GM19397 (cell line): ENCODE measurements around the gene USP27X.

Source experiments
- ATAC-seq: cut with Tn5 transposase; IDR thresholded peaks from one replicate; pipeline ENCODE4 v1.9.1; 2021; ENCODE audit warnings: mild to moderate bottlenecking, moderate library complexity; ENCODE audit not compliant: unreplicated experiment

USP27X gene

GRCh38 chrX:49880668-49881067 is 1.4 kb downstream of the USP27X start:
- no peak for ATAC-seq

- no peak for ATAC-seq
These were observed 5.1 kb downstream of the USP27X start for GRCh38 chrX:49884290-49884862.

- ATAC-seq: no peak
These were observed 13.3 kb downstream of the USP27X start for GRCh38 chrX:49892542-49892941.

- ATAC-seq: no peak
These were observed 17.7 kb downstream of the USP27X start for GRCh38 chrX:49896951-49897350.

GRCh38 chrX:49901048-49901447 is 21.8 kb downstream of the USP27X start:
- no peak for ATAC-seq

- ATAC-seq: no peak
These were observed 31.1 kb downstream of the USP27X start for GRCh38 chrX:49910344-49910743.

- ATAC-seq: no peak
These were observed 32.8 kb downstream of the USP27X start for GRCh38 chrX:49912086-49912485.

GRCh38 chrX:49912861-49913260 is 33.6 kb downstream of the USP27X start:
- no peak for ATAC-seq

- ATAC-seq: no peak
These were observed 36.3 kb downstream of the USP27X start for GRCh38 chrX:49915361-49916222.

- ATAC-seq: no peak
These were observed 40.3 kb downstream of the USP27X start for GRCh38 chrX:49919617-49920016.

GRCh38 chrX:49921109-49921508 is 41.8 kb downstream of the USP27X start:
- ATAC-seq: no peak

- ATAC-seq: peak; percentile 99
These were observed 43.3 kb downstream of the USP27X start, which contains the start of gene CLCN5 for GRCh38 chrX:49922291-49923241. CLCN5 (plus strand) TSS chrX:49922596; CDS start chrX:49925299, 2,703 bp downstream.

- no peak for ATAC-seq
These were observed 45.9 kb downstream of the USP27X start for GRCh38 chrX:49925176-49925575.

GRCh38 chrX:49930039-49930438 is 50.8 kb downstream of the USP27X start:
- ATAC-seq: no peak
